HG03342 (cell line): Measurements from ENCODE around the gene PTPRN2.

Experiments
- ATAC-seq: cut with Tn5 transposase; IDR thresholded peaks from one replicate; pipeline ENCODE4 v1.9.1; 2021; ENCODE audit warnings: mild to moderate bottlenecking, moderate library complexity; ENCODE audit not compliant: unreplicated experiment

PTPRN2 gene

GRCh38 chr7:158248816-158249215 is 338.8 kb downstream of the PTPRN2 start:
- no peak for ATAC-seq

GRCh38 chr7:158247758-158248487 is 339.7 kb downstream of the PTPRN2 start:
- no peak for ATAC-seq

- ATAC-seq: no peak
These were observed 340.5 kb downstream of the PTPRN2 start for GRCh38 chr7:158246960-158247673.

- no peak for ATAC-seq
These were observed 341.2 kb downstream of the PTPRN2 start for GRCh38 chr7:158246272-158246959.

GRCh38 chr7:158245724-158246041 is 341.9 kb downstream of the PTPRN2 start:
- ATAC-seq: no peak

GRCh38 chr7:158244873-158245723 is 342.5 kb downstream of the PTPRN2 start:
- no peak for ATAC-seq

GRCh38 chr7:158244430-158244829 is 343.2 kb downstream of the PTPRN2 start:
- no peak for ATAC-seq

- no peak for ATAC-seq
These were observed 345.7 kb downstream of the PTPRN2 start for GRCh38 chr7:158241919-158242318.

GRCh38 chr7:158240801-158241200 is 346.8 kb downstream of the PTPRN2 start:
- ATAC-seq: no peak

GRCh38 chr7:158239290-158239981 is 348.2 kb downstream of the PTPRN2 start:
- no peak for ATAC-seq

- no peak for ATAC-seq
These were observed 348.9 kb downstream of the PTPRN2 start for GRCh38 chr7:158238616-158239289.

- ATAC-seq: no peak
These were observed 349.8 kb downstream of the PTPRN2 start for GRCh38 chr7:158237672-158238335.

- ATAC-seq: no peak
These were observed 351.2 kb downstream of the PTPRN2 start for GRCh38 chr7:158236400-158236799.

- no peak for ATAC-seq
These were observed 351.8 kb downstream of the PTPRN2 start for GRCh38 chr7:158235862-158236261.

GRCh38 chr7:158229945-158230344 is 357.7 kb downstream of the PTPRN2 start:
- ATAC-seq: no peak

- ATAC-seq: no peak
These were observed 358.6 kb downstream of the PTPRN2 start for GRCh38 chr7:158228986-158229385.

- no peak for ATAC-seq
These were observed 359.5 kb downstream of the PTPRN2 start for GRCh38 chr7:158228131-158228530.

- no peak for ATAC-seq
These were observed 360.2 kb downstream of the PTPRN2 start for GRCh38 chr7:158227258-158227984.

- ATAC-seq: no peak
These were observed 371.4 kb downstream of the PTPRN2 start for GRCh38 chr7:158216198-158216597.
